ENCODE data around the gene NDE1.

Gene NDE1

DNA sequence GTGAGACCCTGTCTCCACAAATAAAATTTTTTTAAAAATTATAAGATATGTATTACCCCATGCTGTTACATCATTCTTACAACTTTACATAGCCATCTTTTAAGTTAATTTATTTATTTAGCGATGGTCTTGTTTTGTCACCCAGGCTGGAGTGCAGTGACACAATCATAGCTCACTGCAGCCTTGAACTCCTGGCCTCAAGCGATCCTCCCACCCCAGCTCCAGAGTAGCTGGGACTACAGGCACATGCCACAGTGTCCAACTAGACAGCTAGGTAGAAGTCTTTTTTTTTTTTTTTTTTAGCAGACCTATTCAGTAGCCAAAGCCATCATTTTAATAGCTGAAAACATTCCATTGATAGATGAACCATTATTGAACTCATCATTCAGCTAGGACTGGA, 92.7 kb downstream of the NDE1 start:
- TF ChIP-seq MYC (IDR thresholded peaks at IDR 0.05; ENCODE audit: low read depth, low read length) = no peak
- no peak for TF ChIP-seq POLR2A (IDR thresholded peaks at IDR 0.05; ENCODE audit: extremely low read depth, insufficient read length)
- TF ChIP-seq, protein P1, sequence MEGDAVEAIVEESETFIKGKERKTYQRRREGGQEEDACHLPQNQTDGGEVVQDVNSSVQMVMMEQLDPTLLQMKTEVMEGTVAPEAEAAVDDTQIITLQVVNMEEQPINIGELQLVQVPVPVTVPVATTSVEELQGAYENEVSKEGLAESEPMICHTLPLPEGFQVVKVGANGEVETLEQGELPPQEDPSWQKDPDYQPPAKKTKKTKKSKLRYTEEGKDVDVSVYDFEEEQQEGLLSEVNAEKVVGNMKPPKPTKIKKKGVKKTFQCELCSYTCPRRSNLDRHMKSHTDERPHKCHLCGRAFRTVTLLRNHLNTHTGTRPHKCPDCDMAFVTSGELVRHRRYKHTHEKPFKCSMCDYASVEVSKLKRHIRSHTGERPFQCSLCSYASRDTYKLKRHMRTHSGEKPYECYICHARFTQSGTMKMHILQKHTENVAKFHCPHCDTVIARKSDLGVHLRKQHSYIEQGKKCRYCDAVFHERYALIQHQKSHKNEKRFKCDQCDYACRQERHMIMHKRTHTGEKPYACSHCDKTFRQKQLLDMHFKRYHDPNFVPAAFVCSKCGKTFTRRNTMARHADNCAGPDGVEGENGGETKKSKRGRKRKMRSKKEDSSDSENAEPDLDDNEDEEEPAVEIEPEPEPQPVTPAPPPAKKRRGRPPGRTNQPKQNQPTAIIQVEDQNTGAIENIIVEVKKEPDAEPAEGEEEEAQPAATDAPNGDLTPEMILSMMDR (IDR thresholded peaks at IDR 0.05; ENCODE audit: low read depth, low read length) = no peak
- TF ChIP-seq, protein P2, sequence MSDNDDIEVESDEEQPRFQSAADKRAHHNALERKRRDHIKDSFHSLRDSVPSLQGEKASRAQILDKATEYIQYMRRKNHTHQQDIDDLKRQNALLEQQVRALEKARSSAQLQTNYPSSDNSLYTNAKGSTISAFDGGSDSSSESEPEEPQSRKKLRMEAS (IDR thresholded peaks at IDR 0.05; ENCODE audit: low read depth, low read length) = no peak
- H3K4me3 ChIP-seq (ENCODE audit: low read depth, low read length) = no peak overlapping the region
- no peak for DNase-seq (ENCODE audit: low read depth)

DNA sequence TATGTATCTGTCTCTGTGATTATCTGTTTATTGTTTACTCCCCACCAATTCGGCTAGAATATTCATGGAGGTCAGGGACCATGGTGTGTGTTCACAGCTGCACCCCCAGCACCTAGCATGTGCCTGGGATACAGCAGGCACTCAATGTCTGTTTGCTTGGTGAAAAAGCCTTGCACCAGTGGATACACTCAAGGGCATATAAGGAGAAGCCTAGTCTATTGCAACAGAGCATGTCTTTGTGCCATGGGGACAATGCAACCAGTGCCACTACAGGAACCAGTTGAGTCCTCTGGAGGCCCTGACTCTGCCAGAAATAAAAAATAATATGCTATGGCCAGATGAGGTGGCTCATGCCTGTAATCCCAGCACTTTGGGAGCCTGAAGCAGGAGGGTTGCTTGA, 93.6 kb downstream of the NDE1 start:
- DNase-seq (ENCODE audit: low read depth) = no peak
- TF ChIP-seq, protein P1 (IDR thresholded peaks at IDR 0.05; ENCODE audit: low read depth, low read length) = no peak
- TF ChIP-seq POLR2A (IDR thresholded peaks at IDR 0.05; ENCODE audit: extremely low read depth, insufficient read length) (no peak), MYC (IDR thresholded peaks at IDR 0.05; ENCODE audit: low read depth, low read length) (no peak)
- TF ChIP-seq, protein P2 (IDR thresholded peaks at IDR 0.05; ENCODE audit: low read depth, low read length) = no peak
- no peak overlapping the region for H3K4me3 ChIP-seq (ENCODE audit: low read depth, low read length)

DNA sequence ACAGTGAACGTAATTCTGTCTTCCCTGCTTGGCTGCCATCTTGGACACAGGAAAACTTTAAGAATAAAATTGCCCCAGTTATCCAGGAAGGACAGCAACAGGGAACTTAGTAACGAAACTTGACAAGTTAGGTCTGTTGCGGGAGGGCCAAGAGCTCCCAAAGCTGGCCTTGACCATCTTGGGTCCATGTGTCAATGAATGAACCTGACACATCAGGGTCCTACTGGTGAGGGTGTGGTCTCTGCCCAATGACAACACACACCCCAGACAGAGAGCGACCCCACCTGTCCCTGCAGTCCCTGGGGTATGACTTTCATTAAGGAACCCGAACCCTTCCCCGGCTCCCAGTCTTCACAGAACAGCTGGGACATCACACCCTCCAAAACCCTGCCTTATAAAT, 96.3 kb downstream of the NDE1 start:
- TF ChIP-seq, protein P2 (IDR thresholded peaks at IDR 0.05; ENCODE audit: low read depth, low read length) = no peak
- TF ChIP-seq MYC (IDR thresholded peaks at IDR 0.05; ENCODE audit: low read depth, low read length) (no peak), POLR2A (IDR thresholded peaks at IDR 0.05; ENCODE audit: extremely low read depth, insufficient read length) (no peak)
- TF ChIP-seq, protein P1 (IDR thresholded peaks at IDR 0.05; ENCODE audit: low read depth, low read length) = no peak

DNA sequence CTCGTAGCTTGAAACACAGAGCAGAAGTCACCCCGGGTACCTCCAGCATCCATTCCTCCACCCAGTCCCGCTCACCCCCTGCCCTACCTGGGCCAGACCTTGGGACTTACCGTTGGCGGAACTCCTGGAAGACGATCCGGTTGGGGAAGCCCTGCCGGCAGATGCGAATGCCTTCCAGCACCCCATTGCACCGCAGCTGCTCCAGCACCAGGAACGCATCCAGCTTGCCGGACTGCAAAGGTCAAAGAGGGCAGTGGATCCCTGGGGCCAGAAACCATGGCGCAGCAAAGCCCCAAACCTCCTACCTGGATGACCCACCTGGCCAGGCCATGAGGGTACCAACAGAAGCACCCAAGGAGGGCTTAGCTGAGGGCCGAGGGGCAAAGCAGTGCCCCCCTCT, 97.9 kb downstream of the NDE1 start:
- H3K4me3 ChIP-seq (ENCODE audit: low read depth, low read length) = no peak overlapping the region
- DNase-seq (ENCODE audit: low read depth) = no peak
- TF ChIP-seq MYC (IDR thresholded peaks at IDR 0.05; ENCODE audit: low read depth, low read length) (no peak), POLR2A (IDR thresholded peaks at IDR 0.05; ENCODE audit: extremely low read depth, insufficient read length) (no peak)
- TF ChIP-seq, protein P1 (IDR thresholded peaks at IDR 0.05; ENCODE audit: low read depth, low read length) = no peak
- TF ChIP-seq, protein P2 (IDR thresholded peaks at IDR 0.05; ENCODE audit: low read depth, low read length) = no peak

More for the DNA sequence above, 96.3 kb downstream of the NDE1 start:
- DNase-seq (ENCODE audit: low read depth) = no peak
- H3K4me3 ChIP-seq (ENCODE audit: low read depth, low read length) = no peak overlapping the region

DNA sequence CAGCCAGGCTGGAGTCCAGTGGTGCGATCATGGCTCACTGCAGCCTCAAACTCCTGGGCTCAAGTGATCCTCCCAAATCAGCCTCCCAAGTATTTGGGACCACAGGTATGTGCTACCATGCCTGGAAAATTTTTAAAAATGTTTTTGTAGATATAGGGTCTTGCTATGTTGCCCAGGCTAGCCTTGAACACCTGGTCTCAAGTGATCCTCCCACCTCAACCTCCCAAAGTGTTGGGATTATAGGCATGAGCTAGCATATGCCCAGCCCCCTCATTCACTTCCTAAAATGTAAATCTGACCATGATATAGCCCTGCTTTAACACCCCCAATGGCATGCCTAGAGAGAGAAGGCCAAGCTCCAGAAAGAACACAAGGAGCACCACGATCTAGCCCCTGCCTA, 98.6 kb downstream of the NDE1 start:
- no peak overlapping the region for H3K4me3 ChIP-seq (ENCODE audit: low read depth, low read length)
- no peak for DNase-seq (ENCODE audit: low read depth)
- TF ChIP-seq, protein P1 (IDR thresholded peaks at IDR 0.05; ENCODE audit: low read depth, low read length) = no peak
- TF ChIP-seq, protein P2 (IDR thresholded peaks at IDR 0.05; ENCODE audit: low read depth, low read length) = no peak
- TF ChIP-seq MYC (IDR thresholded peaks at IDR 0.05; ENCODE audit: low read depth, low read length) (no peak), POLR2A (IDR thresholded peaks at IDR 0.05; ENCODE audit: extremely low read depth, insufficient read length) (no peak)

DNA sequence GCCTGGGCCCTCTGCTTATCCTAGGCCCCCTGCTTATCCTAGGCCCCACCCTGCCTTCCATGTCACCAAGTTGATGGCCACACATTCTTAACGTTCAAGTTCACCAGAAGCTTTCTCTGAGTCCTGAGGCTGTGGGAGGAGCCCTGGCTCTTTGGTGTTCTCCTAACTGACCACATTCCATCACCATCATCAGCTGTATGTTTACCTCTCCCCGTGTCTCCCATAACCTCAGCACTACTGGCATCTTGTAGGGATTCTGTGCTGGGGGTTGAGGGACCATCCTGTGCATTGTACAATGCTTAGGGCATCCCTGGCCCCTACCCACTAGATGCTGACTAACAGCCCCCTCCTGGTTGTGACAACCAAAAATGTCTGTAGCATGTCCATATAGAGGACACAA, 99.3 kb downstream of the NDE1 start:
- H3K4me3 ChIP-seq (ENCODE audit: low read depth, low read length) = no peak overlapping the region
- TF ChIP-seq, protein P2 (IDR thresholded peaks at IDR 0.05; ENCODE audit: low read depth, low read length) = no peak
- no peak for TF ChIP-seq POLR2A (IDR thresholded peaks at IDR 0.05; ENCODE audit: extremely low read depth, insufficient read length)
- no peak for TF ChIP-seq MYC (IDR thresholded peaks at IDR 0.05; ENCODE audit: low read depth, low read length)
- TF ChIP-seq, protein P1 (IDR thresholded peaks at IDR 0.05; ENCODE audit: low read depth, low read length) = no peak
- no peak for DNase-seq (ENCODE audit: low read depth)
